GM12872 (cell line): Measurements from ENCODE around the gene PAFAH1B2.

ENCODE experiments used
- CTCF ChIP-seq: IDR thresholded peaks from 3 replicates; pipeline ENCODE4 v1.5.1; 2011; ENCODE audit warnings: low read depth, mild to moderate bottlenecking, low read length, moderate library complexity; ENCODE audit not compliant: insufficient read depth

Gene PAFAH1B2

GRCh38 chr11:117143871-117144476, at the start of gene PAFAH1B2:
Gene PAFAH1B2, plus strand, starts transcription at chr11:117144287. Its CDS starts 8,161 bp downstream, at chr11:117152448.
- TF ChIP-seq CTCF: no peak

- TF ChIP-seq CTCF: no peak
Measured at GRCh38 chr11:117094776-117095175, 49.3 kb upstream of the PAFAH1B2 start.

GRCh38 chr11:117095284-117096161, 48.6 kb upstream of the PAFAH1B2 start:
- no peak for TF ChIP-seq CTCF

- TF ChIP-seq CTCF: no peak
Measured at GRCh38 chr11:117096201-117096991, 47.7 kb upstream of the PAFAH1B2 start.

- TF ChIP-seq CTCF: no peak
Measured at GRCh38 chr11:117097014-117097388, 47.1 kb upstream of the PAFAH1B2 start.

GRCh38 chr11:117097389-117098268, 46.5 kb upstream of the PAFAH1B2 start:
- no peak for TF ChIP-seq CTCF
